HG02759 (cell line): ENCODE data around the gene PARVA.

Experiments used
- ATAC-seq: cut with Tn5 transposase; IDR thresholded peaks from one replicate; pipeline ENCODE4 v1.9.1; 2021; ENCODE audit warnings: mild to moderate bottlenecking, moderate library complexity; ENCODE audit not compliant: unreplicated experiment

The PARVA gene

DNA sequence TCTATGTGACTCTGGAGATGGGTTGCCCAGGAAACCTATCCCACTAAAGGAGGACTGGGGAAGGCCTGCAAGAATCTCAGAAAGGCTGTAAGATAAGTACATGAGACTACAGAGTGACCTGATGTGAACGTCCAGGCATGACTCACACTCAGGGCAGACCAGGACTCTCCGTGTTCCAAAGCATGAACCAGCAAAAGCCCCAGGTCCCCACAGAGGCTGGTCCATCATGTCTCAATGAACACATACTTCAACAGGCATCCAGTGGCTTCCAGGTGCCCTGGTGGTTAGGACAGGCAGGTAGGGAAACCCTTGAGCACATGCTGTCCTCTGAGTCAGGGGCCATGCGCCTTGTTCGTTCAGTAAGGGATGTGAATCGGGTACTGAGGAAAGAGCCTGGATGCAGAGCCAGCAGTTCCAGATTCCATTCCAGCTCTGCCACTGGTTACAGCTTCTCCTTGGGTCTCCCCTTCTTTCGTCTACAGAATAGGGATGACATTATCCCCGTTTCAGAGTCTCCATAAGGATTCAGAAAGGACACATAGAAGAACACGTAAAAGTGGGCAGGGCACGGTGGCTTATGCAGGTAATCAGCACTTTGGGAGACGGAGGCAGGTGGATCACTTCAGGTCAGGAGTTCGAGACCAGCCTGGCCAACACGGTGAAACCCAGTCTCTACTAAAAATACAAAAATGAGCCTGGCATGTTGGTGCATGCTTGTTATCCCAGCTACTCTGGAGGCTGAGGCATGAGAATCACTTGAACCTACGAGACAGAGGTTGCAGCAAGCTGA, 167.8 kb downstream of the PARVA start:
- ATAC-seq, result no peak

DNA sequence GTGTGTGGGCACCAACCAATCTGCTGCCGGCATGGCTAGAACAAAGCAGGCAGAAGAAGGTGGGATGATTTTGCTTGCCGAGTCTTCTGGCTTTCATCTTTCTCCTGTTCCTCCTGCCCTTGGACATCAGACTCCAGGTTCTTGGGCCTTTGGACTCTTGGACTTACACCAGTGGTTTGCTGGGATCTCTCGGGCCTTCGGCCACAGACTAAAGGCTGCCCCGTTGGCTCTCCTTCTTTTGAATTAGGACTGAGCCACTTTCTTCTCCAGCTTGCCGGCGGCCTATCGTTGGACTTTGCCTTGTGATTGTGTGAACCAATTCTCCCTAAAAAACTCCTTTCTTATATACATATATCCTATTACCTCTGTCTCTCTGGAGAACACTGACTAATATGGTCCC, 168.8 kb downstream of the PARVA start:
- ATAC-seq, result no peak

DNA sequence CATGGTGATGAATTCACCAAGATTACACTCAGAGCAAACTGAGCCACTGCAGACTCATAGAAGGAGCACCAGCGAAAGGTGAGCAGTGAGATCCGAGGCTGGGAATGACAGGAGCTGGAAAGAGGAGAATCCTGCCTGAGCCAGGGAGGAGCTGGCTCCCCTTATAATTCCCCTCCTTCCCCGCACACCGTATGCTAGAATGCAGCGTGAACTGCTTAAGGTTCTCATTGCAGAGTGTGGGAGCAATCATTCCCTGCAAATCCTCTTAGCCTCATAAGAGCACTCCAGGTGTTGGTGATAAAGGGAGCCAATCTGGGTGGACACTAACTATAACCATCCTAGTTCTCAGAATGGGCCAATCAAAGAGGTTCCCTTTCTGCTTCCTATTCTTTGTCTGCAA, 169.3 kb downstream of the PARVA start:
- ATAC-seq, result no peak

DNA sequence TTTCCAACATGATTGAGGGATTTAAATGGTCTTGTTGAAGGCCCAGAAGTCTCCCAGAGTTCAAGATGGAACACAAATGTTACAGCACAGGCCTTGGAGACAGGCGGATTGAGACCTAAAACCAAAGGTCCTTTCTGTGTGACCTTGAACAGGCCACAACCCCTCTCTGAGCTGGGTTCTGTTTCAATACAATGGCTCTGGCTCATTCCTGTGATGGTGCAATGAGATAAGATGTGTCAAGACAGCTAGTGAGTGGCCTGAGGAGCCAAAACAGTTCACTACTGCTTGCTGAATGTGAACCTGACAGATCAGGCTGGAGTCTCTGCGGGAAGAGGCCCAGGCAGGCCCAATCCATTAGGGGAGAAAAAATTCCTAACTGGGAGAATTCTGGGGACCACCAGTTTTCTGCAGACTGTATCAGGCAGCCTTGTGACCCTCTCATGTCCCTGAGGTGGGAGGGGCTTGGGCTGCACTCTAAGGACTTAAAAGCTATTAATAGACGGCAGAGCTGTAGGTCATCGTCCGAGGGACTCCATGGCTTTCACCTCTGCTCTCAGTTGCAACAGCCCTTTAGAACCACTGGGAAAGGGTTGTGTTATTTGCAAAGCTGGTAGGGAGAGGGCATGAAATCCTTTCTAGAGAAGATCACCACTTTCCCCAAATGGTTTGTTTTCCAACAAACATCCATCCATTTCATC, 170.7 kb downstream of the PARVA start:
- ATAC-seq, result no peak

DNA sequence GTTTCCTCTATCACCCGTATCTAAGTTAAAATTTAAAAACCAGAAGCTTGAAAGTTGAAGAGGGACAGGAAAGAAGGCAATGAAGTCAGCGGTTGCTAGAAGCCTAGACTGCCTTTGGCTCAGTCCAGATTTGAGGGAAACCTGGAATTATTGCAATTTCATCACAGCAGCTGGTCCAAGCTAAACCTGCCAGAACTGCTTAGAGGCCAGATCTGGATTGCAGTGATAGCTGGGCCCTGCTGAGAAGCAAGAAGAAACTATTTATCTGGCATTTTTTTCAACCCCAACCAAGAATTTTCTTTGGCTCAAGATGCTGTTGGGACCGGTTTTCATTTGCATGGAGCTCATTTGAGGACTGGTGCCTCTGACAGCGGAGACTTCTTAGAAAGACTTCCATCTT, 175.3 kb downstream of the PARVA start:
- no peak for ATAC-seq

DNA sequence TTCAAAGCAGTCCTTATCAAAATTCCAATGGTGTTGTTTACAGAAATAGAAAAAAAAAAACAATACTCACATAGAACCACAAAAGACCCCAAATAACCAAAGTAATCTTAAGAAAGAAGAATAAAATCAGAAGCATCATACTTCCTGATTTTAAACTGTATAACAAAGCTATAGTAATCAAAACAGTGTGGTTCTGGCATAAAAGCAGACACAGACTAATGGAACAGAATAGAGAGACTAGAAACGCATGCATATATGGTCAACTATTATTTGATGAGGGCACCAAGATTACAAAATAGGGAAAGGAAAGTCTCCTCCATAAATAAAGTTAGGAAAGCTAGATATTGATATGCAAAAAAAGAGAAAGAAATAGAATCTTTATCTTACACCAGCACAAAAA, 176.8 kb downstream of the PARVA start:
- ATAC-seq, result no peak

DNA sequence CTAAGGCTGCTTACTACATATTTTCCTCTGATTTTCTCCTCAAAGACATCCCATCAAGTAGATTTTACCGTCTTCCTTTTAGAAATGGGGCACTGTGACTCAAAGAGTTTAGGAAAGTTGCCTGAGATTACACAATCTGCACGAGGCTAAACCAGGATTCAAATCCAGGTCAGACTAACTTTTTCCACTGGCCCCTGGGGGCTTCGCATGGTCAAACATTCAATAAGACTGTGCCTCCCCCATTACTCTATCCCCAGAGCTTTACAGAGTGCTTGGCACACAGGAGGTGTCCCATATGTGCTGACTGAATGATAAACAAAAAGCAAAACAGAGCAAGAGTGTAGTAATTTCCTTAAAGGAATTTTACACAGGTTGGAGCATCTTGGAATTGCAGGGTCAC, 178.8 kb downstream of the PARVA start:
- ATAC-seq, result no peak

DNA sequence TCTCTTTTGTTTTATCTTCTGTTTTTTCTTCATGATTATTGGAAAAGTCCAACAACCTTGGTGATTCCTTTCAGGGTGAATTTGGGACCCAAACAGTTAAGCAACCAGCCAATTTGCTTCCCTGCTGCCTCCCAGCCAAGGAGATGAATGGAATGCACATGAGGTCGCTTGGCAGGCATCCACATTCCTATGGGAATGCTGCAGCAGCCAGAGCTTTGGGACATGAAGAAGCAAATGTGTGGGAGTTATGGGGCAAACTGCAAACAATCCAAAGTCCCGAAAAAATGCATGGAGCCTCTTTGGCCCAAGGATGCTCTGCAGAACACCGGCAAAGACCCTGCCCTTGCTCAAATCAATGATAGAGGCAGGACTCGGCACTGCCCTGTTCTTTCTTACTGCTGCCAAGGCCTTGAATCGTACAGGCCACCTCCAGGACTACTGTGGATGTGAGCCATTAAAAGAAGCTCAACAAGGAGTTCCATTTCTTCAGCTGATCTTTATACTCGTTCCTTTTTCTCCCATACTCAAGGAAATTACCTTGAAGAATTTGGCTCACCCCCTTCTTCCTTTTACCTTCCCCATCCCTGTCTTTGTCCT, 179.5 kb downstream of the PARVA start:
- no peak for ATAC-seq

DNA sequence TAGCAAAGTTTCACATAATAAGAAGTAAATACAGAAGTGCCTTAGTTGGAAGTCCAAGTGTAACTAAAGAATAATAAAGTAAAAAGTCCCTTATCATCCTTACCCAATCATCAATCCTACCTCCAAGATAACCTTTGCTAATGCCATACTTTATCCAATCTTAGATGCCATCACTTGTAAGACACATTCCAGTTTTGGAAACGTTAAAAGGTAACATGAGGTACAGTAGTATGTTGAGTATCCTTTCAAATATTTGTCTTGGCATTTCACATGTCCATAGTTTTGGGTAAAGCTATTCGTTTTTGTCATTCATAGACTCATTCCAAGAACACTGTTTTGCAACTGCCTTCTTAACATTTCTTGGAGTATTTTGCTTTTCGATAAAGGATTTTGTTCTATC, 181.6 kb downstream of the PARVA start:
- no peak for ATAC-seq

DNA sequence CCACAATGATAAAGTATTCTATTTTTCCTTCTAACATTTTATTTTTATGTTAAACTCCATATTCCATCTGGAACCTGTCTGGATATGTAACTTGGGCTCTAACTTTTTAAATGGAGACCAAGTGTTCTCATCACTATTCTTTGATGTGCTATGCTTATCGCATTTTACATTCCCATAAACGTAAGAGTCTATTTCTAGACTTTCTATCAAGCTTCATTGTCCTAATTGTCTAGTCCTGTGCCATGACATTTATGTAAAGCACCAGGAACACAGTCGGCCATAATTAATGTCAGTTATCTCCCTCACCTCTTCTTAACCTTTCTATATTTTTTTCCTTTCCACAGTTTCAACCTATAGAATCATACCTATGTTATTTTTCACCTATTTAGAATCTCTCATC, 183.0 kb downstream of the PARVA start:
- ATAC-seq, result no peak

DNA sequence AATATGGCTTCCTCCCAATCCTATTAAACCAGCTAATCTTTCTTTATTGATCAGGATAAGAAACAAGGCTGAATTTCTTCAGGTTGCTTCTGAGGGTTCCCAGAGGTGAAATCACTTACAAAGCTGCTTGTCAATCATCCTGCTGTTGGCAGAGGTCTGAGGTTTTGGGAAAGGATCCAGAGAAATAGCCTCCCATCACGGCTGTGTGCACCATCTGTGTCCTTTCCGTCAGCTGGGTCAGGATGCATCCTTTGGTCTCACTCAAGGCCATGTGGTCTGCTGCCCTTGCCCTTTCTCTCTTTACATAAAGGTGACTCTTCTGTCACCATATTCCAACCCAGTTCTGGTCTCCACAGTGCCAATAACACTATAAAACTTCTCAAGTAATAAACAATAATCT, 183.5 kb downstream of the PARVA start:
- ATAC-seq, result no peak

DNA sequence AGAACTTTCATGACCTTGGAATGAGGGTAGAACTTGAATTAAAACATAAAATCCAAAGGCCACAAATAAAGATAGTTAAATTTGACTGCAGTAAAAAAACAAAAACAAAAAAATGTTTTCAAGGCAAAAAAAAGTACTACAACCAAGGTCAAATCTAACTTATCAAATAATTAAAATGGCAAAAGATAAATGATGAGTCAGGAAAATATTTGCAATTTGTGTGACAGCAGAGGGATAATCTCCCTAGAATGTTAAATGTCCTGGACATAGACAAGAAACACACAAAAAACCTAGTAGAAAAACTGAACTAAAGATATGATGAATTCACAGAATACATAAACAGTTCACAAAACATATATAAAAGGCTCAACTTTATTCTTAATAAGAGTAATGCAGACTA, 186.6 kb downstream of the PARVA start:
- no peak for ATAC-seq

DNA sequence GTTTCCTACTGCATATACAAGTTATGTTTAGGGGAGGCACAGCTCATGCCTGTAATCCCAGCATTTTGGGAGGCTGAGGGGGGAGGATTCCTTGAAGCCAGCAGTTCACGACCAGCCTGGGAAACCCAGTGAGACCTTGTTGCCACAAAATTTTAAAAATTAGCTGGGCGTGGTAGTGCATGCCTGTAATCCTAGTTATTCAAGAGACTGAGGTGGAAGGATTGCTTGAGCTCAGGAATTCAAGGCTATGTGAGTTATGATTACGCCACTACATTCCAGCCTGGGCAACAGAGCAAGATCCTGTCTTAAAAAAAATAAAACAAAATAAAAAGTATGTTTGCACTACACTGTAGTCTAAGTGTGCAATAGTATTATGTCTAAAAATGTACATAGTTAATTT, 188.0 kb downstream of the PARVA start:
- ATAC-seq, result no peak

DNA sequence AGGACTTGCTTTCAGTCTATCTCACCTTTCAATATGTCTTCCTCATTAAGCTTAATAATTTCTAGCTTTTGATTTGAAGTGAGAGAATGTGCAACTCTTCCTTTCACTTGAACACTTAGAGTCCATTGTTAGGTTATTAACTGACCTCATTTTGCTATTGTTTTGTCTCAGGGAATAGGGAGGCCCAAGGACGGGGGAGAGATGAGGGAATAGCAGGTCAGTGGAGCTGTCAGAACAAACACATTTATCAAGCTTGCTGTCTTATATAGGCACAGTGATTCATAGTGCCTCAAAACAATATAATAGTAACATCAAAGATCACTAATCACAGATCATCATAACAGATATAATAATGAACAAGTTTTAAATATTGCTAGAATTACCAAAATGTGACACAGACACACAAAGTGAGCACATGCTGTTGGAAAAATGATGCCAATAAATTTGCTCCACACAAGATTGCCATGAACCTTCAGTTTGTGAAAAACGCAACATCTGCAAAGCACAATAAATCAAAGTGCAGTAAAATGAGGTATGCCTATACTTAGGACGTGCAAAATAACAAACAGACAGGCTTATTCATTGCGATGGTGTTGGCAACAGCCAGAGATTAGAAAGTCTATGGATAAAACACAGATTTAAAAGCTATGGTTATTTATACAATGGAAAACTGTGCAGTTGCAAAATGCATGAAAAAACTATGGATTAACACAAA, 190.5 kb downstream of the PARVA start:
- no peak for ATAC-seq

DNA sequence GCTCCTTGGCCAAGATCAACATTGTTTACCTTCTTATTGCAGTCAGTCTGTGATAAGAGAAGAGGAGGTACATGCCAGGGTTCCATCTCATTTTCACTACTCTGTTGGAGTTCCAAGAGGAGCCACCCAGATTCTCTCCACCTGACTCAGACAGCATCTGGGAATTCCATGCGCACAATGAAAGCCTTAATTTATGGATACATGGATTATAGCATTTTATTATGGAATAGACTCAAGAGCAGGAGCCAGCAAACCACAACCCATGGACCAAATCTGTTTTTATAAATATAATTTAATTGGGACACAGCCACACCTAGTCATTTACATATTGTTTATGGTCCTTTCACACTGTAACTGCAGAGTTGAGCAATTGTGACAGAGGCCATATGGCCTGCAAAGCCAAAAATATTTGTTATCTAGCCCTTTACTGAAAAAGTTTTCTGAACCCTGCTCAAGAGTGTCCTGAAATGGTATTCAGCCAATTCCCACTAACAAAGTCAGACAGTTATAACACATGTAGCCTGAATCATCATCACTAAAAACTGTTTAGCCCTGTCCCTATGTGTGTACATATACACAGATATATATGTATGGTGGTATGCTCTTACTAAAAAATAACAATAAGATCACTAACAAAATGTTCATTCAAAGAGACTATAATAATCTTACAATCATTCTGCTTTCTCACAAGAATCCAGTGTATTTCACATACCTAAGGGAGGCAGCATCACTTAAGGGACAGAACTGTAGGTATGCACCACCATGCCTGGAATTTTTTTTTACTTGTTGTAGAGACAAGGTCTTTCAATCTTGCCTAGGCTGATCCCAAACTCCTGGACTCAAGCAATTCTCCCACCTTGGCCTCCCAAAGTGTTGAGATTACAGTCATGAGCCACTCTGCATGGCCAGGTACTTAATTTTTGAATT, 192.4 kb downstream of the PARVA start:
- no peak for ATAC-seq

DNA sequence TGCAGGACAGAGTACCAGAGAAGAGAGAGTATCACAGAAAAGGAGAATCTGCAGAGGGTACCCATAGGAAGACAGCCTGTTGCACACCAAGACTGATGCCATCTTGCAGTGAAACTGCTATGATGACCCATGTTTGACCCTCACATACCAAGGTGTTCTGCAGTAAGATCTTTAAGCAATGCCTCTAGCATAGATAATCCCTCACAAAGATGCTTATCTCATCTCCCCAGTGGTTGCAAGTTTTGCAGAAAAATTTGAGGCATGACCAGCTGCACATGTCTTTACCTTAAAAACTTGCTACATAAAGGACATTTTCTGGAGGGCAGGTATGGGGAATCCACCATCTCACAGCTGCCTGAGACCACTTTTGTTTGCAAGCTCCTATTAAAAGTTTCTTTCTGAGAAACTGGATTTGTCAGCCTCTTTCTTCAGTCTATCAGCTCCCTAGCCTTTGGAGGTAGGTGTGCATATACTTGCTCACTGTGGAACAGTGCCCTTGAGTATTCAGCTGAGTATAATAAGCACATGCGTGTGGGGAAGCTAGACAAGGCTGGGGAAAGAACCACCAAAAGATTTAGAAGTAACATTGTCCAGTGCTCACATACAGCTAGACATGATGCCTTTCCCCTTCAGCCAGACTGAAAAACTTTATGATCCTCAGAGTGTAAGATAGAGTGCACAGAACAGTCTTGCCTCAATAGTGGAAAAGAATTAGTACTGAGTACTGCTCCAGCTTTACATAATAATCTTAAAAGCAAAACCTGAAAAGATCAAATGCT, 196.5 kb downstream of the PARVA start:
- ATAC-seq, result no peak

DNA sequence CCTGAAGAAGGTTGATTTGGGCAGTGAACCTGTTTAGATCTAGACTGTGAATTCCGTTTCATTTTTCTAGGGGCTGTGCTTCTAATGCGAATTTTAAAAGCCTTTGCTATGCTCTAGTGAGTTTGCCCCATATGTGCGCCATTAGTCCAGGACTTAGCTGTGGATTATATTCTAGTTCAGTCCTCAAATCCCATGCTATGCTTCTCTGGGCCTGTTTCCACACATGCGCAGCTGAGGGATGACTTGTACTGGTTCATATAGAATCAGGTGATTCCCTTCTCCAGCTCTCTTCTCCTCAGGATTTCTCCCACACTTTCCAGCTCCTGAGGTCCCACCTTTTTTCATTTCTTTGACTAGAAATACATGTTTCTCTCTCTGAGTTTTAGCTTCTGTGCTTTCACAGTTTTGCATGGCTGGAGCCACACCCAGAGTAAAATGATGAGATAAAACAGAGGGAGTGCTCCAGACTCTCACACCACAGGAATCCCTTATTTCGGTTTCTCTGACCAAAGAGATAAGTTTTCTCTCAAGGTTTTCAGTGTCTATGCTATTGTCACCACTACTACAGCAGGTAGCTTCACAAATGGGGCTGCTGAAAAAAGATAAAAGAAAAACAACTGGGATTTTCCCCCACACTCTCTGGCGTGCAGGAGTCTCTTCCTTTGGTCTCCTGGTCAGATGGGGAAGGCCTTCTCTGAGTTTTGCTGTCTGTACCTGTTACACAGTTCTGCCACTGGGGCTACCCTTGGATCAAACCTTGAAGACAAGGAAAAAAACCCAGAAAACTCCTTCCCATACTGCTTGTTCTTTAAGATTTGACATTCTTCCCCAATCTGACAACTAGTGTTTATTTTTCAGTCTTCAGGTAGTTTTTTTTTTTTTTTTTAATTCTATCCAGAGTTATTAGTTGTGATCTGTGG, 200.6 kb downstream of the PARVA start:
- no peak for ATAC-seq

DNA sequence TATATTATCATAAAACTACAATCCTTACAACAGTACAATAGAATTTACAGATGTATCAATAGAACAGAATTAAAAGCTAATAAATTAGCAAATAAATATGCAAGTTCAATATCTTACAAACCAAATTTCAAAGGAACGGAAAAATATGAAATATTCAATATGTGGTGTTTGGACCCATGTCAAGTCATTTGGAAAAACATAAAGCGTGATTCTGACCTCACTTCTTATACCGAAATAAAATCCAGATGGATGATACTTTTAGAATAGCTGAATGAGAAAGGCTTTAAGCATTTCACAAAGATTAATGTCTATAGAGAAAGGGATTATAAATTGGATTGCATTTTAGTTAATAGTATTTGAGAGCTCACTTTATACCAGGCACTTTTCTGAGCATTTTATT, 204.0 kb downstream of the PARVA start:
- no peak for ATAC-seq

DNA sequence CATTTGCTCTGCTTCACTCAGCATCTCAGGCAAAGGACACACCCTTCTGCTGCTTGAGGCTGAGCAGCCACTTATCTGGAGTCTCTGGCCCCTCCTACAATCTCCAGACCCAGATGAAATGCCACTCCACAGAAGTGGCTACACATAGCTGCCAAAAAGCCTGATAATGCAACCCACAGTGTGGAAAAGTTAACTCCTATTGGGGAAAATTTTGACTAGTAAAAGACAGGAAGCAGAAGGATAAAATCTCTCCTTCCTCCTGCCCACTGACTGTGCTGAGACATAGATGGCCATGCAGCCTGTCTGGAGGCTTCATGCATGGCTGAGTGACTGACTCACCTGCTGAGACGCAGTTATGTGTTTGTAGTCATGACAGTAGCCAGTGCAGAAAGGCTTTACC, 204.6 kb downstream of the PARVA start:
- no peak for ATAC-seq
